Measurements from ENCODE around the gene CYTH4.
"Not testable (repeated sequence)": the region's sequence is repeated elsewhere in the genome, so short reads cannot be mapped to it uniquely, and the experiment has no call there.

CYTH4 gene

GRCh38 chr22:37282385-37282677, at the start of gene CYTH4:
Gene CYTH4, plus strand, starts transcription at chr22:37282508. Its CDS starts 62 bp downstream, at chr22:37282570.
- peak; percentile 74 for DNase-seq

- not testable (repeated sequence) for DNase-seq
Observed at GRCh38 chr22:37233371-37233750, 48.9 kb upstream of the CYTH4 start.

- DNase-seq, result no peak
Observed at GRCh38 chr22:37233751-37234631, 48.3 kb upstream of the CYTH4 start.

GRCh38 chr22:37234736-37235711, 47.3 kb upstream of the CYTH4 start:
- DNase-seq, result no peak

- DNase-seq, result no peak
Observed at GRCh38 chr22:37235897-37236607, 46.3 kb upstream of the CYTH4 start.

GRCh38 chr22:37237371-37238268, 44.7 kb upstream of the CYTH4 start:
- no peak for DNase-seq

GRCh38 chr22:37239336-37240239, 42.7 kb upstream of the CYTH4 start:
- no peak for DNase-seq

- DNase-seq, result no peak
Observed at GRCh38 chr22:37240240-37240940, 41.9 kb upstream of the CYTH4 start.

- no peak for DNase-seq
Observed at GRCh38 chr22:37240941-37241320, 41.4 kb upstream of the CYTH4 start.

GRCh38 chr22:37241351-37242142, 40.8 kb upstream of the CYTH4 start:
- DNase-seq, result peak; percentile 53

GRCh38 chr22:37242395-37242918, 39.9 kb upstream of the CYTH4 start:
- peak; percentile 96 for DNase-seq

- DNase-seq, result no peak
Observed at GRCh38 chr22:37243402-37244113, 38.8 kb upstream of the CYTH4 start.

GRCh38 chr22:37244114-37244921, 38.0 kb upstream of the CYTH4 start, which contains the start of gene RAC2:
Gene RAC2, minus strand, starts transcription at chr22:37244269. Its CDS starts 121 bp downstream, at chr22:37244148.
- DNase-seq, result peak; percentile 93

- DNase-seq, result no peak
Observed at GRCh38 chr22:37244922-37245722, 37.2 kb upstream of the CYTH4 start.

- DNase-seq, result no peak
Observed at GRCh38 chr22:37245740-37246139, 36.6 kb upstream of the CYTH4 start.

- no peak for DNase-seq
Observed at GRCh38 chr22:37248251-37248650, 34.1 kb upstream of the CYTH4 start.

- no peak for DNase-seq
Observed at GRCh38 chr22:37249986-37250385, 32.3 kb upstream of the CYTH4 start.

Measured in stimulated activated CD4-positive, alpha-beta T cell treated with anti-CD3 and anti-CD28 coated beads, Interleukin-1b, Interleukin-23, amount 100 ng/mL, for 48 hours (primary cell).